Limb (tissue), 2 donors: ENCODE data around the gene CERS6.
A peak's percentile ranks its signal among the peaks of the same experiment; 100 is the strongest.

Experiments used
- DNase-seq, 2 donors: peaks; one replicate each; pipeline ENCODE4 v3.0.0-alpha.2; 2016; ENCODE audit errors: extremely low spot score in 2 of 2

CERS6 gene

GRCh38 chr2:168443818-168444217 is 12.3 kb upstream of the CERS6 start:
- no peak for DNase-seq

GRCh38 chr2:168445960-168446359 is 10.1 kb upstream of the CERS6 start:
- no peak for DNase-seq

- DNase-seq: no peak
Observed at GRCh38 chr2:168448980-168449379, 7.1 kb upstream of the CERS6 start.

GRCh38 chr2:168449419-168449818 is 6.7 kb upstream of the CERS6 start:
- DNase-seq: no peak

- no peak for DNase-seq
Observed at GRCh38 chr2:168450171-168450570, 5.9 kb upstream of the CERS6 start.

GRCh38 chr2:168450732-168451131 is 5.3 kb upstream of the CERS6 start:
- no peak for DNase-seq

- no peak for DNase-seq
Observed at GRCh38 chr2:168452781-168453180, 3.3 kb upstream of the CERS6 start.

DNA sequence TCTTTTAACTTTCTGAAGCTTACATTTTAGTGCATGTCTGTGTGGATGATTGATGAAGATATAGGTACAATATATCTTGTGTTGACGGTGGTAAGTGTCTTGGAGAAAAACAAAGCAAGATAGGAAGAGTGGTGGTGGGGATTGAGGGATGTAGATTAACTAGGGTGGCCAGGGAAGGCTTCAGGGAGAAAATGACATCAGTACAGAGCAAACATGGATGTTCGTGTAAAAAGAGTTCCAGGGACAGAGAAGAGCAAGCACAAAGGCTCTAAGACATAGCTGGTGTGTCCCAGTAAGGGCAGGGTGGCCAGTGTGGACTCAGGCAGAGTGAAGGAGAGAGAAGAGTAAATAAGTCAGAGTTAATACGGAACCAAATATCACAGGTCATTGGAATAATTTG is 2.7 kb upstream of the CERS6 start:
- DNase-seq: no peak

GRCh38 chr2:168454737-168455644 is 1.1 kb upstream of the CERS6 start:
- DNase-seq: no peak

DNA sequence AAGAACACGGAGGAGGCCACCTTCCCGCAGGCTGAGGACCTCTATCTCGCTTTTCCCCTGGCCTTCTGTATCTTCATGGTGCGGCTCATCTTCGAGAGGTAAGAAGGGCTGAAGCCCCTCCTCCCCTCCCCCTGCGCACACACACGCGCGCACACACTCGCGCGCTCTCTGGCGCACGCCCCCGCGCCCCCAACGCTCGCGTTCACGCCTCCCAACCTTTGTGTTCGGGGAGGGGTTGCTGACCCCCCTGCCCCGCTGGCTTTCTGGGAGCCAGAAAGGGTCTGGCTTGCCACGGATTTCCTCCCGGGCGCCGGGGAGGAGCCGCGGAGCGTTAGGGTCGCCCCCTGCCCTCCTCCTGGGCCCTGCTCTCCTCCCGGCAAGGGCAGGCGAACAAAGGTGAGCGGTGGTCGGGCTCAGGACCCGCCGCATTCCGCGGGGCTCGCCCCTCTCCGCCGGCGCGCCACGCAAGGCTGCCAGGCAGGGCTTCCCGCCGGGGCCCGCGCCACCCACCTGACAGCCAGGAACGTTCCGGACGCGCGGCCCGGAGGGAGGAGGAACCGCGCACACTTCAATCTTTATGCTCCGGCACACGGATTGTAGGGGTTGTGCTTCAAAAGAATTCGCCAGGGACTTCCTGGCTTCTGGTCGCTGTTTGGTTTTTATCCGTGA is 583 bp downstream of the CERS6 start:
- peak; percentile 50 to 83 for DNase-seq

- DNase-seq: no peak
Observed at GRCh38 chr2:168457190-168457895, 1.3 kb downstream of the CERS6 start.

DNA sequence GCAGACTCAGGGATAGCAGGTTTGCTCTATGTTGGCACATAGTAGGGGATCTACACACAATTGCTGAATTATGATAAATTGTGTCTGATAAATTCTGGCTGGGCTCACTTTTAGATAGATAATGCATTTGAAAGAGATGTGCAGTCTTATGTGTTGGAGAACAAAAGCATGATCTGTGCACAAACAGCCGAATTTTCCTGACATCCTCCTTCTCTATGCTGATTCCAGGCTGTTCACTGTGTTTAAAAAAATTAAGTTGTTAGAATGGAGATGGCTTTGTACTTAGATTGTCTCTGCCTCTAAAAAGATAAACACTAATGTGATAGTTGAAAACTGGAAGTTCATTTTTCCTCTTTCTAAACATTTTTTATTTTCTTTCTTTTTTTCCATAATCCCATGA is 2.1 kb downstream of the CERS6 start:
- no peak for DNase-seq

- no peak for DNase-seq
Observed at GRCh38 chr2:168459256-168459655, 3.2 kb downstream of the CERS6 start.

GRCh38 chr2:168460571-168460970 is 4.5 kb downstream of the CERS6 start:
- no peak for DNase-seq

DNA sequence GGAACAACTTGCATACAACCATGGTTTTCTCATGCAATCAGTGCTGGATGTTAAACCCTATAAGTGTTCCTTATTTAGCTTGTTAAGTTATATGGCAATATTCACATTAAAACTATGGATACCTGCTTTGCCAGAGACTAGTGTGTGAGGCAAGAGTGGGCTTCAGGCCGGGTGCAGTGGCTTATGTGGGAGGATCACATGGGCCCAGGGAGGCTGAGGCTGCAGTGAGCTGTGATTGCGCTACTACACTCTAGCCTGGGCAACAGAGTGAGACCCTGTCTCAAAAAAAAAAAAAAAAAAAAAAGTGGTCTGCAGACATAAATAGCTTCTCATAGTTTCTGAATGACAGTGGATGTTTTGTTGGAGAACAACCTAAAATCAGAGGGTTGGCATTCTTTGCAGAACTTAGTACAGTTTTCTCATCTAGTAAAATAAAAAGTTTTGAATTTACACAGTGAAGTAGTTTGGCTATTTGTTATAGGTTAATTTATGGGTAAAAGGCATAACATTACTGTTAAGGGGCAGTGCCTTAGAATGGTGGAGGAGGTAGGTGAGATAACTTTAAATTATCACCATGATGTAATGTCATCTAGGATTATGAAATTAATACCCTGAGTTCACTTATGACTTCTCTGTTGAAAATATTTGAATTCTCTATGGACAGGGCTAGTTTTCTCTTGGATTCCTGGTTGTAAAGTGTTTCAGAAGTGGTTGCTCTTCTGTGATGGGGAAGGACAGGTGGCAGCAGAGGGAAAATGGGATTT is 5.3 kb downstream of the CERS6 start:
- no peak for DNase-seq

DNA sequence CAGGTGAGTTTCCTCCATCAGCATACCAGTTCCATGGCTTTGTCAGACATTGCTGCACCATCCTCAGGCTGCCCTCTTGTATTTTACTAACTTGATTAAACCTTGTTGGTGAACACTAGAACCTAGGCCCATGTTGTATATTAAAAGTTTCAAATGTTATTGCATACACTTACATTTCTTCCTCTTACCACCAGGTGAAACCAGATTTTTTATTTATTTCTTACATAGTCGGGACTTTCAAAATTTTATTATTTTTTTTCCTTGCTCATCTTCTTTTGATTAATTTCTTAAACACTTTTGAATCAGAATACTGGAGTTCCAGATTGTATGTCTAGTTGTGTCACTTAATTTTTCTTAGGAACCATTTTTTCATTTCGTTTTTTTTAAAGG is 5.9 kb downstream of the CERS6 start:
- no peak for DNase-seq

GRCh38 chr2:168462543-168463045 is 6.5 kb downstream of the CERS6 start:
- DNase-seq: no peak

DNA sequence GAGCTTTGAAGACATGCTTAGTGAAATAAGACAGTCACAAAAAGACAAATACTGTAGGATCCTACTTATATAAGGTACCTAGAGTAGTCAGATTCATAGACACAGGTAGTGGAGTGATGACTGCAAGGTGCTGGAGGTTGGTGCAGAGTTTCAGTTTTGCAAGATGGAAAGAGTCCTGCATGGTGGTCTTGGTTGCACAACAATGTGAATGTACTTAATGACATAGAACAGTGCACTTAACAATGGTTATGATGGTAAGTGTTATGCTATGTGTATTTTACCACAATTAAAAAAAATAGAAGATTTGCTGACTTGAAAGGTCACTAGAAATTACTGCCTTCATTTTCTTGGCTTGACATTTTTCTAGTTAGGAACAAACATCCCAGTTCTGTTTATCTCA is 9.5 kb downstream of the CERS6 start:
- DNase-seq: no peak

- DNase-seq: no peak
Observed at GRCh38 chr2:168466190-168466737, 10.2 kb downstream of the CERS6 start.

GRCh38 chr2:168466834-168467565 is 10.9 kb downstream of the CERS6 start:
- no peak for DNase-seq
